Gastroesophageal sphincter (tissue), 3 donors: ENCODE results near the gene GADL1.

Source experiments
- POLR2A ChIP-seq, 2 donors: fragments of 450-650 bp; IDR thresholded peaks; one replicate each; pipeline ENCODE4 v1.6.1; 2017; ENCODE audit warnings: antibody characterized with exemption in 2 of 2, mild to moderate bottlenecking in 2 of 2, moderate library complexity in 1 of 2
- POLR2AphosphoS5 ChIP-seq: sonication (generic); formaldehyde crosslinking; IDR thresholded peaks from one replicate; pipeline ENCODE4 v1.6.1; 2017; ENCODE audit warnings: antibody characterized with exemption
- TF ChIP-seq, protein P1 (sequence below), 4 experiments: fragments of 200-600 bp in 2 of 4; fragments of 450-650 bp in 2 of 4; sonication (generic) in 1 of 4; IDR thresholded peaks; one replicate each; pipeline ENCODE4 v1.5.1; 2017 to 2019; ENCODE audit warnings: antibody characterized with exemption in 4 of 4, mild to moderate bottlenecking in 2 of 4, moderate library complexity in 2 of 4

DNA sequence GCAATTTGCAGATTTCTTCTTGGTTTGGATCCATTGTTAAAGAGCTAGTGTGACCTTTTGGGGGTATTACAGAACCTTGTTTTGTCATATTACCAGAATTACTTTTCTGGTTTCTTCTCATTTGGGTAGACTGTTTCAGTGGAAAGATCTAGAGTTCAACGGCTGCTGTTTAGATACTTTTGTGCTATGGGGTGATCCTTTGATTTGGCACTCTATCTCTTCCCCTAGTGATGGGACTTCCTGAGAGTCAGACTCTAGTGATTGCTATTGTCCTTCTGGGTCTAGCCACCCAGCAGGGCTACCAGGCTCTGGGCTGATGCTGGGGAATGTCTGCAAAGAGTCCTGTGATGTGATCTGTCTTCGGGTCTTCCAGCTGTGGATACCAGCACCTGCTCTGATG, 46.3 kb upstream of the GADL1 start:
- TF ChIP-seq, protein P1, sequence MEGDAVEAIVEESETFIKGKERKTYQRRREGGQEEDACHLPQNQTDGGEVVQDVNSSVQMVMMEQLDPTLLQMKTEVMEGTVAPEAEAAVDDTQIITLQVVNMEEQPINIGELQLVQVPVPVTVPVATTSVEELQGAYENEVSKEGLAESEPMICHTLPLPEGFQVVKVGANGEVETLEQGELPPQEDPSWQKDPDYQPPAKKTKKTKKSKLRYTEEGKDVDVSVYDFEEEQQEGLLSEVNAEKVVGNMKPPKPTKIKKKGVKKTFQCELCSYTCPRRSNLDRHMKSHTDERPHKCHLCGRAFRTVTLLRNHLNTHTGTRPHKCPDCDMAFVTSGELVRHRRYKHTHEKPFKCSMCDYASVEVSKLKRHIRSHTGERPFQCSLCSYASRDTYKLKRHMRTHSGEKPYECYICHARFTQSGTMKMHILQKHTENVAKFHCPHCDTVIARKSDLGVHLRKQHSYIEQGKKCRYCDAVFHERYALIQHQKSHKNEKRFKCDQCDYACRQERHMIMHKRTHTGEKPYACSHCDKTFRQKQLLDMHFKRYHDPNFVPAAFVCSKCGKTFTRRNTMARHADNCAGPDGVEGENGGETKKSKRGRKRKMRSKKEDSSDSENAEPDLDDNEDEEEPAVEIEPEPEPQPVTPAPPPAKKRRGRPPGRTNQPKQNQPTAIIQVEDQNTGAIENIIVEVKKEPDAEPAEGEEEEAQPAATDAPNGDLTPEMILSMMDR (IDR thresholded peaks at IDR 0.05), result no peak
- TF ChIP-seq POLR2A (IDR thresholded peaks at IDR 0.05), result no peak
- no peak for TF ChIP-seq POLR2AphosphoS5
